ENCODE results near the gene AGPS. TPM values are rescaled to one million over a fixed set of nuclear protein-coding genes. Genes with fewer than 3 reads are reported as not detected.

The AGPS gene
- polyA plus RNA-seq, 1 of the 3 experiments (the other 2 are of a cell fraction), result 10.9 TPM

GRCh38 chr2:177559638-177560037 lies 167.1 kb downstream of the AGPS start (continued):
- TF ChIP-seq NRF1 (IDR thresholded peaks at IDR 0.05; ENCODE audit: low read depth, low read length), result no peak

DNA sequence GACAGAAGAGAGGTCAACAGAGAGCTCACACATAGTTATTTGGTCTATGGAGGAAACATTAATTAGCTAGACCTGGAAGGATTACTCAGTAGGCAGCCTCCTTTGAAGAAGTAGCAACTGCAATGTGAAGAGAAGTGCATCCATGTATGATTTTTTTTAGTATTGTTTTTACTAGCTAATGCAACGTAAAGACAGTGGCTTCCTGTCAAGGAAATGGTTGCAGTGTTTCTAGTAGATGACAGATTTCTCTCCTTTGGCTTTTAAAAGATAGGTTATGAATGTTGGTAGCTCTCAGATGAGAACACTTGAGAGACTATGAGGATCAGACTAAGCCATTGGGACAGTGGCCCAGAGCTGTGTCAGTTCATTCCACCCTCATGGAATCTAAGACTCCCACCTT lies 175.8 kb downstream of the AGPS start:
- TF ChIP-seq NRF1 (IDR thresholded peaks at IDR 0.05; ENCODE audit: low read depth, low read length) (no peak), MEF2A (IDR thresholded peaks at IDR 0.05; ENCODE audit: borderline replicate concordance, low read depth) (no peak), FOSL2 (IDR thresholded peaks at IDR 0.05; ENCODE audit: borderline replicate concordance, low read depth) (no peak)
- Histone ChIP-seq H3K4me2 (no peak overlapping the region), H3K27me3 (ENCODE audit: insufficient read depth) (no peaks in the 10 kb centered on the region), H3F3A (replicated peaks; ENCODE audit: insufficient read depth) (no peaks in the 10 kb centered on the region), H3K9ac (no peak overlapping the region), H2AFZ (ENCODE audit: low read depth) (no peak overlapping the region), H3K36me3 (replicated peaks in 1 of 2; ENCODE audit: control insufficient read depth in 1 of 2, insufficient read depth in 2 of 2, low read length in 1 of 2) (no peaks in the 10 kb centered on the region), H3K27ac (ENCODE audit: low read depth in 2 of 2, low read length in 1 of 2) (no peak overlapping the region), H3K4me3 (ENCODE audit: low read depth in 2 of 2, low read length in 1 of 2) (no peak overlapping the region), H4K20me1 (ENCODE audit: insufficient read depth) (no peaks in the 10 kb centered on the region), H3K4me1 (ENCODE audit: control insufficient read depth in 1 of 2, insufficient read depth in 2 of 2, low read depth in 1 of 2, low read length in 1 of 2) (peaks cover 3 to 5% of the 10 kb centered on the region in 2 experiments; a peak in 3 of 4 replicates), H3K9me2 (no peaks in the 10 kb centered on the region), H3K9me3 (no peaks in the 10 kb centered on the region), H3K79me2 (ENCODE audit: insufficient read depth) (no peaks in the 10 kb centered on the region)
- WGBS (ENCODE audit: low lambda C conversion rate), result 29% methylated on average over 1 of the region's 1 CpG
- ChIA-PET CTCF (interaction anchor here (0.6 to 1.1 kb wide), 3 partner anchors 23 to 154 kb away, joined by 3 to 6 read pairs (median 3); no protein-coding TSS in a partner anchor), POLR2A (no interaction called here)
- DNase-seq, result no peak

DNA sequence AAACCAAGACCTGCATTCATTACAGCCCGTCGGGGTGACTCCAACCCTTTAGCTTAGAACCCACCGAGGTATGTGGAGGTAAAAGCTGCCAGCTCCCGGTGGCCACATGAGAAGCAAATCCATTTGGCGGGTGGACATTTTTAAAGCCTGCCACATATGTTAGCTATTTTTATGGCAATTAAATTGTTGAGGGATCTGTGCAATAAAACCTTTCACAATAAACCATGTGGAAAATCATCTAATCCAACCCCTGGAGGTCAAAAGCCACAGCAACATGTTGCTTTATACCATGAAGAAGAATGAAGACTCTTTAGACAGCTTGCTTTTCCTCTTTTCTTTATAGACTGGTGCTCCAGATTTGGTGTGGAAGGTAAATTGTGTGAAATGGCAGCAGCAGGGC lies 176.3 kb downstream of the AGPS start:
- ChIA-PET POLR2A (no interaction called here), CTCF (interaction anchor here (0.6 to 1.1 kb wide), 3 partner anchors 23 to 155 kb away, joined by 3 to 6 read pairs (median 3); no protein-coding TSS in a partner anchor)

More for the DNA sequence above, 176.3 kb downstream of the AGPS start:
- DNase-seq, result no peak
- no peaks in the 10 kb centered on the region for H3K36me3 ChIP-seq (replicated peaks in 1 of 2; ENCODE audit: control insufficient read depth in 1 of 2, insufficient read depth in 2 of 2, low read length in 1 of 2)
- H3F3A ChIP-seq (replicated peaks; ENCODE audit: insufficient read depth), result no peaks in the 10 kb centered on the region
- no peaks in the 10 kb centered on the region for H3K79me2 ChIP-seq (ENCODE audit: insufficient read depth)
- TF ChIP-seq RXRA (IDR thresholded peaks at IDR 0.05; ENCODE audit: borderline replicate concordance, low read depth) (no peak), USF1 (IDR thresholded peaks at IDR 0.05; ENCODE audit: borderline replicate concordance, low read depth) (no peak), MEF2A (IDR thresholded peaks at IDR 0.05; ENCODE audit: borderline replicate concordance, low read depth) (no peak), RFX5 (IDR thresholded peaks at IDR 0.05; ENCODE audit: low read length) (no peak), GABPA (IDR thresholded peaks at IDR 0.05; ENCODE audit: low read depth) (no peak), MXI1 (IDR thresholded peaks at IDR 0.05; ENCODE audit: low read depth, low read length) (no peak), IRF3 (IDR thresholded peaks at IDR 0.05; ENCODE audit: low read depth, low read length) (no peak), JUND (IDR thresholded peaks at IDR 0.05) (no peak), REST (IDR thresholded peaks at IDR 0.05; ENCODE audit: low read depth, low read length) (no peak), EP300 (IDR thresholded peaks at IDR 0.05; ENCODE audit: borderline replicate concordance in 1 of 2, low read depth in 1 of 2, low read length in 1 of 2) (no peak), TEAD4 (IDR thresholded peaks at IDR 0.05; ENCODE audit: borderline replicate concordance, insufficient read depth) (no peak), NRF1 (IDR thresholded peaks at IDR 0.05; ENCODE audit: low read depth, low read length) (no peak), PBX3 (IDR thresholded peaks at IDR 0.05) (no peak), POLR2AphosphoS5 (IDR thresholded peaks at IDR 0.05; ENCODE audit: low read depth, low read length) (no peak), SMC3 (IDR thresholded peaks at IDR 0.05; ENCODE audit: low read depth, low read length) (no peak), CHD2 (IDR thresholded peaks at IDR 0.05; ENCODE audit: low read length, partially characterized antibody) (no peak)
- WGBS (ENCODE audit: low lambda C conversion rate), result 76% methylated on average over 5 of the region's 5 CpGs
- H3K27ac ChIP-seq (ENCODE audit: low read depth in 2 of 2, low read length in 1 of 2), result no peak overlapping the region
- no peaks in the 10 kb centered on the region for H3K9me2 ChIP-seq
- no peaks in the 10 kb centered on the region for H4K20me1 ChIP-seq (ENCODE audit: insufficient read depth)
- no peak overlapping the region for H3K9ac ChIP-seq
- H3K4me3 ChIP-seq (ENCODE audit: low read depth in 2 of 2, low read length in 1 of 2), result no peak overlapping the region
- H3K27me3 ChIP-seq (ENCODE audit: insufficient read depth), result no peaks in the 10 kb centered on the region
- peaks cover 3 to 5% of the 10 kb centered on the region in 2 experiments; a peak in 3 of 4 replicates for H3K4me1 ChIP-seq (ENCODE audit: control insufficient read depth in 1 of 2, insufficient read depth in 2 of 2, low read depth in 1 of 2, low read length in 1 of 2)
- no peak overlapping the region for H2AFZ ChIP-seq (ENCODE audit: low read depth)
- H3K4me2 ChIP-seq, result no peak overlapping the region
- no peaks in the 10 kb centered on the region for H3K9me3 ChIP-seq

Measured in SK-N-SH (cell line).